ENCODE results near the gene RASAL2. TPM values are rescaled to one million over a fixed set of nuclear protein-coding genes. Genes with fewer than 3 reads are reported as not detected.

The RASAL2 gene
- total RNA-seq, 2 experiments from 2014 or later, result not detected

GRCh38 chr1:178266619-178267066 is 172.7 kb downstream of the RASAL2 start:
- Mint-ChIP-seq H3K36me3 (ENCODE audit: low read depth) (no peaks in the 10 kb centered on the region), H3K4me3 (no peak overlapping the region), H3K4me1 (ENCODE audit: low read depth) (no peaks in the 10 kb centered on the region), H3K27ac (no peak overlapping the region), H3K27me3 (ENCODE audit: low read depth) (no peaks in the 10 kb centered on the region), H3K9me3 (no peaks in the 10 kb centered on the region)
- no peak for DNase-seq
- intact Hi-C loops (cut with micrococcal nuclease), result no loop called here
- CTCF ChIA-PET, result no interaction called here

DNA sequence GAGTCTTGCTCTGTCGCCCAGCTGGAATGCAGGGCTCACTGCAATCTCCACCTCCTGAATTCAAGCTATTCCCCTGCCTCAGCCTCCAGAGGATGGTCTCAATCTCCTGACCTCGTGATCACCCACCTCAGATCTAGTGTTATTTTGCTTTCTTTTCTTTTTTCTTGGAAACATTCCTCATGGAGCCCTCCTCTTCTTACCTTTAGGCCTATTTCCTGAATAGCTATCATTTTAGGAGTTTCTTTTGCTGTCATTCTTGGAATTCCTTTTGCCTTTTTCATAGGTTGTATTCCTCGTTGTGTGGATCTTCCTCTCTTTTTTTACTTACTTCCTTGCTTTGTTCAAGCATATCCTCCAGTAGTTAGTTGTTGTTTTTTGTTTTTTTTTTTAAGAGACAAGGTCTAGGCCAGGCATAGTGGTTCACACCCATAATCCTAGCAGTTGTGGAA is 173.8 kb downstream of the RASAL2 start:
- Mint-ChIP-seq H3K4me1 (ENCODE audit: low read depth) (no peaks in the 10 kb centered on the region), H3K27me3 (ENCODE audit: low read depth) (no peaks in the 10 kb centered on the region), H3K36me3 (ENCODE audit: low read depth) (no peaks in the 10 kb centered on the region), H3K9me3 (no peaks in the 10 kb centered on the region), H3K27ac (no peak overlapping the region), H3K4me3 (no peak overlapping the region)
- CTCF ChIA-PET, result no interaction called here
- intact Hi-C loops (cut with micrococcal nuclease), result no loop called here
- no peak for DNase-seq

DNA sequence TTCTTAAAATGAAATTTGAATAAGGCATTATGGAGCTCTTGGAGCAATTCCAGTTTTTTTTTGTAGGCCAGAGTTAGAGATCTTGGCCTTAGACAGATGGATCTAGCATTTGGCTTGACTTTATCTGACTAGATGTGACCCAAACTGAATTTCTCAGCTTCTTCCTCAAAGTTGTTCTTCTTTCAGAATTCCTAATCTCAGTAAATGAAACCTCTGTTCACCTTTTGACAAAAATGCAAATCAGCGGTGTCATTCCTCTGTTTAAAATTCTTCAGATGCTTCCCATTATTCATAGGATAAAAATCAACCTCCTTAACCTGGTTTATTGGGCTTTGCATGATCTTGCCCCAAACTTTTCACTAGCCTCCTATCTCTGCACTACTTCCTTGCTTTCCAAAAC is 177.6 kb downstream of the RASAL2 start:
- no peak for DNase-seq
- Mint-ChIP-seq H3K36me3 (ENCODE audit: low read depth) (no peaks in the 10 kb centered on the region), H3K27me3 (ENCODE audit: low read depth) (no peaks in the 10 kb centered on the region), H3K27ac (no peak overlapping the region), H3K9me3 (no peaks in the 10 kb centered on the region), H3K4me1 (ENCODE audit: low read depth) (no peaks in the 10 kb centered on the region), H3K4me3 (no peak overlapping the region)
- CTCF ChIA-PET, result interaction anchor here (1.4 kb wide), 1 partner anchor 39 kb away, joined by 4 read pairs; no protein-coding TSS in a partner anchor
- intact Hi-C loops (cut with micrococcal nuclease), result no loop called here

GRCh38 chr1:178273707-178274410 is 180.0 kb downstream of the RASAL2 start:
- CTCF ChIA-PET, result no interaction called here
- intact Hi-C loops (cut with micrococcal nuclease), result no loop called here

GRCh38 chr1:178275049-178275448 is 181.1 kb downstream of the RASAL2 start:
- DNase-seq, result no peak
- CTCF ChIA-PET, result interaction anchor here (0.6 kb wide), 1 partner anchor 258 kb away, joined by 4 read pairs; no protein-coding TSS in a partner anchor
- H3K27me3 Mint-ChIP-seq (ENCODE audit: low read depth), result no peaks in the 10 kb centered on the region
- H3K36me3 Mint-ChIP-seq (ENCODE audit: low read depth), result no peaks in the 10 kb centered on the region
- H3K9me3 Mint-ChIP-seq, result no peaks in the 10 kb centered on the region
- no peak overlapping the region for H3K4me3 Mint-ChIP-seq
- intact Hi-C loops (cut with micrococcal nuclease), result no loop called here
- no peaks in the 10 kb centered on the region for H3K4me1 Mint-ChIP-seq (ENCODE audit: low read depth)
- H3K27ac Mint-ChIP-seq, result no peak overlapping the region

More at GRCh38 chr1:178273707-178274410, 180.0 kb downstream of the RASAL2 start:
- Mint-ChIP-seq H3K27ac (no peak overlapping the region), H3K27me3 (ENCODE audit: low read depth) (no peaks in the 10 kb centered on the region), H3K36me3 (ENCODE audit: low read depth) (no peaks in the 10 kb centered on the region), H3K4me3 (no peak overlapping the region), H3K9me3 (no peaks in the 10 kb centered on the region), H3K4me1 (ENCODE audit: low read depth) (no peaks in the 10 kb centered on the region)
- DNase-seq, result no peak

DNA sequence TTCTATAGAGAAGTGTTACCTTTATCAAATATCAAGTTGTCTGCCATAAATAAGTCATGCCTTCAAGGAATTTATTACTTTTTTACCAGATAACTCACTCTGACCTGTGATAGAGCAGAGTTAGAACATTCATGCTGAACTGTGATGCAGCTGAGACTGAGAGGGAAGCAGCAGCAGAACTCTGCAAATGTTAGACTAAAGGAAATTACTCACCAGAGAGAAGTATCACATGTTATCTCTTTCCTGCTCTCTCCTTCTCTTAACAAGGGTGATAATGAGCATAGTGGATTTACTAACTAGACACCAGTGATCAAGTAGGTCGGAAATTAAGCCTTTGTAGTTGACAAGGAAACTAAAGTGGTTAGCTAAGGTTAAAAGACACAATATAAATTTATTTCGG is 181.6 kb downstream of the RASAL2 start:
- Mint-ChIP-seq H3K4me3 (no peak overlapping the region), H3K27me3 (ENCODE audit: low read depth) (no peaks in the 10 kb centered on the region), H3K9me3 (no peaks in the 10 kb centered on the region), H3K27ac (no peak overlapping the region), H3K36me3 (ENCODE audit: low read depth) (no peaks in the 10 kb centered on the region), H3K4me1 (ENCODE audit: low read depth) (no peaks in the 10 kb centered on the region)
- no peak for DNase-seq
- intact Hi-C loops (cut with micrococcal nuclease), result no loop called here
- CTCF ChIA-PET, result interaction anchor here (0.6 kb wide), 1 partner anchor 258 kb away, joined by 4 read pairs; no protein-coding TSS in a partner anchor

- H3K36me3 Mint-ChIP-seq (ENCODE audit: low read depth), result no peaks in the 10 kb centered on the region
- no peaks in the 10 kb centered on the region for H3K9me3 Mint-ChIP-seq
- no peak overlapping the region for H3K4me3 Mint-ChIP-seq
- H3K27ac Mint-ChIP-seq, result no peak overlapping the region
- H3K27me3 Mint-ChIP-seq (ENCODE audit: low read depth), result no peaks in the 10 kb centered on the region
- H3K4me1 Mint-ChIP-seq (ENCODE audit: low read depth), result no peaks in the 10 kb centered on the region
- CTCF ChIA-PET, result no interaction called here
- intact Hi-C loops (cut with micrococcal nuclease), result no loop called here
- no peak for DNase-seq
Observed at GRCh38 chr1:178277793-178278530, 184.1 kb downstream of the RASAL2 start.

DNA sequence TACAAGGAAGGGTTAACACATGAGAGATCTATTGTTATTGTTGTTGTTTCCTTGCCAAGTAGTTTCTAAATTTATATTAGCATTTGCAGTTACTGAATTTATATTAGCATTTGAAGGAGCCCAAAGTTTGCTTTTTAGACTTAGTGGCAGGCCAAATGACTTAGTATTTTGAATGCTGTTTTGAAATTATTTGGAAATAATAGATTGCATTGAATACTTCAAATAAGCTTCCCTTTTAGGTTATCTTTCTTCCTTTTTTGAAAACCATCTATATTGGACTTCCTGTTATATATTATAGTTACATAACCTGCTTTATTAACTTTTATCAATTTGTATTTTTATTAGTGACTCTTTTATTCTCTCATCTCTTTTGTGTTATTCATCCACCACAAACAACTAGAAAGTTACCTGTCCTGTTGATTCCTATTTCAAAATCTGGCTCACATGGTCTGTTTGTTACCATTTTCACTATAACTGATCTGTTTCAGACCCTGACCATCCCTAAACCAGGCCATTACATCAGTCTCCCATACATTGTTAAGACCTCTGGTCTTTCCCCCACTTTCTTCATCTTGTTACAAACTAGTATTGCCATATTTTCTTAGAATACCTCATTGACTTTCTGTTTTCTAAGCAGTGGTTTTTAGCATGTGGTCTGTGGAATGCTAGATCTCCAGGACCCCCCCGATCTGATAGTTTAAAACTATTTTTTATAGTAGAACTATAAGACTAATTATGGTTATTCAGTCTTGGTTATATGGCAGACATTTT is 185.2 kb downstream of the RASAL2 start:
- no peaks in the 10 kb centered on the region for H3K4me1 Mint-ChIP-seq (ENCODE audit: low read depth)
- no peak overlapping the region for H3K4me3 Mint-ChIP-seq
- no peak overlapping the region for H3K27ac Mint-ChIP-seq
- H3K27me3 Mint-ChIP-seq (ENCODE audit: low read depth), result no peaks in the 10 kb centered on the region
- no peaks in the 10 kb centered on the region for H3K9me3 Mint-ChIP-seq
- CTCF ChIA-PET, result no interaction called here
- H3K36me3 Mint-ChIP-seq (ENCODE audit: low read depth), result no peaks in the 10 kb centered on the region
- no peak for DNase-seq
- intact Hi-C loops (cut with micrococcal nuclease), result no loop called here

- Mint-ChIP-seq H3K4me3 (no peak overlapping the region), H3K27me3 (ENCODE audit: low read depth) (no peaks in the 10 kb centered on the region), H3K27ac (no peak overlapping the region), H3K9me3 (no peaks in the 10 kb centered on the region), H3K4me1 (ENCODE audit: low read depth) (no peaks in the 10 kb centered on the region), H3K36me3 (ENCODE audit: low read depth) (no peaks in the 10 kb centered on the region)
- CTCF ChIA-PET, result interaction anchor here (1.4 kb wide), 1 partner anchor 18 kb away, joined by 6 read pairs; no protein-coding TSS in a partner anchor
- DNase-seq, result no peak
- intact Hi-C loops (cut with micrococcal nuclease), result loop anchor here (5.0 kb wide), 1 partner anchor 336 kb away; no protein-coding TSS in a partner anchor
Observed at GRCh38 chr1:178282949-178283367, 189.1 kb downstream of the RASAL2 start.

DNA sequence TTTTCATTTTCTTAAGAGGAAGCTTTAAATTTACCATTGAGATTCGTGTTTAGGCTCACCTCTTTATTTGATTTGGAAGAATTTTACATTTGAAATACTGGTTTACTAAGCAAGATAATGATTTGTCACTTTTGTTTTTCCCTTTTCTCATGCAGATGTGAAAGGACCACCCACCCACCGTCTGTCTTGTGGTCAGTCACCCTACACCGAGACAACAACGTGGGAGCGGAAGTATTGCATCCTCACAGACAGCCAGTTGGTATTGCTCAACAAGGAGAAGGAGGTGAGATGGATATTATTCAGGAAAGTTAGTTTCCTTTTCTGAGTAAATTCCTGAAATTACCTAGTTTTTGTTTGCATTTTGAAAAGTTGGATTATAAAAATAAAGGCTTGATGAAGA is 189.5 kb downstream of the RASAL2 start:
- no peaks in the 10 kb centered on the region for H3K36me3 Mint-ChIP-seq (ENCODE audit: low read depth)
- H3K4me3 Mint-ChIP-seq, result no peak overlapping the region
- no peaks in the 10 kb centered on the region for H3K27me3 Mint-ChIP-seq (ENCODE audit: low read depth)
- no peak for DNase-seq
- CTCF ChIA-PET, result interaction anchor here (1.4 kb wide), 1 partner anchor 17 kb away, joined by 6 read pairs; no protein-coding TSS in a partner anchor
- no peaks in the 10 kb centered on the region for H3K9me3 Mint-ChIP-seq
- intact Hi-C loops (cut with micrococcal nuclease), result loop anchor here (5.0 kb wide), 1 partner anchor 336 kb away; no protein-coding TSS in a partner anchor
- H3K4me1 Mint-ChIP-seq (ENCODE audit: low read depth), result no peaks in the 10 kb centered on the region
- H3K27ac Mint-ChIP-seq, result no peak overlapping the region

GRCh38 chr1:178284058-178284457 is 190.2 kb downstream of the RASAL2 start:
- DNase-seq, result no peak

DNA sequence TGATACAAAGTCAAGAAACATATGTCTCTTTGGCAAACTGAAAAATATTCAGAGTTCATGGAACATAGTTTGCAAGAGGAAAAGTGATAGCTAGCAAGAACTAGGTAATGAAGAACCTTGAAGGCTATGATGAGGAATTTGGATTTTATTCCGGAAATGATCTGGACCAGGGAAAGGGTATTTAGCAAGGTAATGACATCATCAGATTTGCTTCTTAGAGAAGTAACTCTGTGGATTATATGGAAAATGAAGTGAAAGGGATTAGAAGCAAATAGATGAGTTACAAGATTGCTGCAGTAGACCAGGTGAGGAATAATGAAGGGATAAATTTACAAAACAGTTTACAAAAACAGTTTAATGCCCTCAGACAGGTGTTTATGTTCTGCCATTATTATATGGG is 197.3 kb downstream of the RASAL2 start:
- H3K4me3 Mint-ChIP-seq, result no peak overlapping the region
- H3K36me3 Mint-ChIP-seq (ENCODE audit: low read depth), result no peaks in the 10 kb centered on the region
- peaks cover 5% of the 10 kb centered on the region for H3K27me3 Mint-ChIP-seq (ENCODE audit: low read depth)
- no peaks in the 10 kb centered on the region for H3K4me1 Mint-ChIP-seq (ENCODE audit: low read depth)
- no peaks in the 10 kb centered on the region for H3K9me3 Mint-ChIP-seq
- intact Hi-C loops (cut with micrococcal nuclease), result no loop called here
- CTCF ChIA-PET, result no interaction called here
- DNase-seq, result no peak
- no peak overlapping the region for H3K27ac Mint-ChIP-seq

More at GRCh38 chr1:178284058-178284457, 190.2 kb downstream of the RASAL2 start:
- intact Hi-C loops (cut with micrococcal nuclease), result loop anchor here (5.0 kb wide), 1 partner anchor 337 kb away; no protein-coding TSS in a partner anchor
- no peaks in the 10 kb centered on the region for H3K4me1 Mint-ChIP-seq (ENCODE audit: low read depth)
- H3K27me3 Mint-ChIP-seq (ENCODE audit: low read depth), result no peaks in the 10 kb centered on the region
- H3K9me3 Mint-ChIP-seq, result no peaks in the 10 kb centered on the region
- H3K36me3 Mint-ChIP-seq (ENCODE audit: low read depth), result no peaks in the 10 kb centered on the region
- H3K27ac Mint-ChIP-seq, result no peak overlapping the region
- CTCF ChIA-PET, result interaction anchor here (1.4 kb wide), 1 partner anchor 16 kb away, joined by 6 read pairs; no protein-coding TSS in a partner anchor
- no peak overlapping the region for H3K4me3 Mint-ChIP-seq

All from activated naive CD4-positive, alpha-beta T cell treated with anti-CD3 and anti-CD28 coated beads for 36 hours (primary cell).